Ovary (tissue), 3 donors: ENCODE results near the gene CENPV.

ENCODE experiments used
- CTCF ChIP-seq, 3 donors: fragments of 450-650 bp in 2 of 3; fragments of 200-600 bp in 1 of 3; IDR thresholded peaks; one replicate each; pipeline versions ENCODE4 v1.5.1 to v1.8.0; 2016 to 2022; ENCODE audit warnings: antibody characterized with exemption in 3 of 3, mild to moderate bottlenecking in 1 of 3
- EP300 ChIP-seq: sonication (generic); formaldehyde crosslinking; IDR thresholded peaks from one replicate; pipeline ENCODE4 v1.6.1; 2017; ENCODE audit warnings: antibody characterized with exemption
- POLR2A ChIP-seq: fragments of 450-650 bp; IDR thresholded peaks from one replicate; pipeline ENCODE4 v1.6.1; 2017; ENCODE audit warnings: antibody characterized with exemption, mild to moderate bottlenecking, moderate library complexity
- donor health status: DM: no; HTN: no; CAD: no.

DNA sequence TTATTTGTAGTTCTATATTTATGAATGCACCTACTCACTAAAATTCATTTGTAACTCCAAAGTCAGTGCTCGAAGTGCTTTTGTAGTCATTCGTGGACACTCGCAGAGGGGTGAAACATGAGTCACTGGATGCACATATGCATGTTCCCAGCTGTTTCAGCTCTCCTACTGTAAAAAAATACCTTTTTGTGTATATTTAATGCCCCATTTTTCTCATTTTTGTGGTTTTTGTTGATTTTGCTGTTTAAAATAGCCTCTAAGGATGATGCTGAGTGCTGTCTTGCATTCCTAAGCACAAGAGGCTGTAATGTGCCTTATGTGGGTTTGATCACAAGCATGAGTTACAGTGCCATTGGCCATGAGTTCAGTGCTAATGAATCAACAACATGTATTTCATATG, 30.6 kb downstream of the CENPV start:
- TF ChIP-seq CTCF (IDR thresholded peaks at IDR 0.05) (no peak), POLR2A (no peak), EP300 (no peak)
